ENCODE measurements around the gene ASPSCR1.
A peak's percentile ranks its signal among the peaks of the same experiment; 100 is the strongest.
"Not testable (repeated sequence)": the region's sequence is repeated elsewhere in the genome, so short reads cannot be mapped to it uniquely, and the experiment has no call there.

ASPSCR1 gene

GRCh38 chr17:81960130-81960958, 17.1 kb upstream of the ASPSCR1 start:
- DNase-seq = no peak

GRCh38 chr17:81961087-81961511, 16.3 kb upstream of the ASPSCR1 start, which contains the start of gene NOTUM:
Gene NOTUM (minus strand): TSS chr17:81961187. CDS start chr17:81960909, 278 bp downstream.
- no peak for DNase-seq

GRCh38 chr17:81961521-81962498, 15.6 kb upstream of the ASPSCR1 start:
- DNase-seq = no peak

- no peak for DNase-seq
Observed at GRCh38 chr17:81962499-81963441, 14.7 kb upstream of the ASPSCR1 start.

GRCh38 chr17:81964081-81964849, 13.2 kb upstream of the ASPSCR1 start:
- no peak for DNase-seq

GRCh38 chr17:81966343-81967243, 10.8 kb upstream of the ASPSCR1 start:
- no peak for DNase-seq

- DNase-seq = no peak
Observed at GRCh38 chr17:81967244-81967532, 10.2 kb upstream of the ASPSCR1 start.

- no peak for DNase-seq
Observed at GRCh38 chr17:81967533-81968395, 9.7 kb upstream of the ASPSCR1 start.

GRCh38 chr17:81968396-81968745, 9.1 kb upstream of the ASPSCR1 start:
- no peak for DNase-seq

GRCh38 chr17:81968850-81969812, 8.3 kb upstream of the ASPSCR1 start:
- DNase-seq = no peak

- DNase-seq = no peak
Observed at GRCh38 chr17:81973432-81973831, 4.0 kb upstream of the ASPSCR1 start.

GRCh38 chr17:81976332-81977210, 858 bp upstream of the ASPSCR1 start:
- DNase-seq = peak; percentile 32

GRCh38 chr17:81978524-81979298, 1.3 kb downstream of the ASPSCR1 start:
- DNase-seq = no peak

- DNase-seq = no peak
Observed at GRCh38 chr17:81980122-81980521, 2.7 kb downstream of the ASPSCR1 start.

- no peak for DNase-seq
Observed at GRCh38 chr17:81980707-81981343, 3.4 kb downstream of the ASPSCR1 start.

GRCh38 chr17:81981511-81981910, 4.1 kb downstream of the ASPSCR1 start:
- not testable (repeated sequence) for DNase-seq

All from NCI-H2107 (cell line).